ENCODE data around the gene SLC6A15. TPM values are rescaled to one million over a fixed set of nuclear protein-coding genes. Genes with fewer than 3 reads are reported as not detected.

Gene SLC6A15
- total RNA-seq, 4 donors from 2014 or later: 0.19 to 8.3 (median 3.1) TPM

- no peak for TF ChIP-seq CTCF (IDR thresholded peaks at IDR 0.05; ENCODE audit: low read depth)
Observed at GRCh38 chr12:84929501-84929900, 16.9 kb upstream of the SLC6A15 start.

GRCh38 chr12:84924981-84925380 lies 12.4 kb upstream of the SLC6A15 start:
- TF ChIP-seq CTCF (IDR thresholded peaks at IDR 0.05; ENCODE audit: low read depth): no peak

GRCh38 chr12:84922693-84923092 lies 10.1 kb upstream of the SLC6A15 start:
- no peak for TF ChIP-seq CTCF (IDR thresholded peaks at IDR 0.05; ENCODE audit: low read depth)

- TF ChIP-seq CTCF (IDR thresholded peaks at IDR 0.05; ENCODE audit: low read depth): no peak
Observed at GRCh38 chr12:84920331-84920730, 7.7 kb upstream of the SLC6A15 start.

- no peak for TF ChIP-seq CTCF (IDR thresholded peaks at IDR 0.05; ENCODE audit: low read depth)
Observed at GRCh38 chr12:84919271-84919670, 6.7 kb upstream of the SLC6A15 start.

GRCh38 chr12:84913129-84913515 lies 523 bp upstream of the SLC6A15 start:
- TF ChIP-seq CTCF (IDR thresholded peaks at IDR 0.05; ENCODE audit: low read depth): no peak

GRCh38 chr12:84911271-84912197 lies 1.1 kb downstream of the SLC6A15 start:
- no peak for TF ChIP-seq CTCF (IDR thresholded peaks at IDR 0.05; ENCODE audit: low read depth)

Measured in subcutaneous adipose tissue (tissue), 4 donors.